Measurements from ENCODE around the gene KLC3.

KLC3 gene

DNA sequence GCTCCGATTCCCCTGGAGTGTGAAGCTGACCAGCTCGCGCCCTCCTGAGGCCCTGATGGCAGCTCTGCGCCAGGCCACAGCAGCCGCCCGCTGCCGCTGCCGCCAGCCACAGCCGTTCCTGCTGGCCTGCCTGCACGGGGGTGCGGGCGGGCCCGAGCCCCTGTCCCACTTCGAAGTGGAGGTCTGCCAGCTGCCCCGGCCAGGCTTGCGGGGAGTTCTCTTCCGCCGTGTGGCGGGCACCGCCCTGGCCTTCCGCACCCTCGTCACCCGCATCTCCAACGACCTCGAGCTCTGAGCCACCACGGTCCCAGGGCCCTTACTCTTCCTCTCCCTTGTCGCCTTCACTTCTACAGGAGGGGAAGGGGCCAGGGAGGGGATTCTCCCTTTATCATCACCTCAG lies 38.1 kb upstream of the KLC3 start:
- Histone ChIP-seq H3K79me2 (ENCODE audit: insufficient read depth, low read length) (no peaks in the 10 kb centered on the region), H2AFZ (ENCODE audit: low read length) (no peak overlapping the region), H3F3A (ENCODE audit: insufficient read depth, low read length) (no peaks in the 10 kb centered on the region), H3K36me3 (ENCODE audit: insufficient read depth, low read length) (peaks cover 4% of the 10 kb centered on the region; the same call in 1 of the 2 replicates), H3K27me3 (ENCODE audit: insufficient read depth, low read length) (no peaks in the 10 kb centered on the region), H3K4me1 (ENCODE audit: insufficient read depth, low read length, severe bottlenecking) (no peaks in the 10 kb centered on the region), H3K4me2 (ENCODE audit: low read length) (no peak overlapping the region), H3K9ac (ENCODE audit: low read length) (no peak overlapping the region), H3K27ac (ENCODE audit: low read depth, low read length, poor library complexity, severe bottlenecking) (no peak overlapping the region), H3K9me2 (ENCODE audit: low read depth, low read length) (no peaks in the 10 kb centered on the region), H3K4me3 (ENCODE audit: low read depth, low read length, poor library complexity, severe bottlenecking) (no peak overlapping the region), H4K20me1 (ENCODE audit: insufficient read depth, low read length) (no peaks in the 10 kb centered on the region), H3K9me3 (ENCODE audit: low read length) (no peaks in the 10 kb centered on the region)
- TF ChIP-seq, protein P1, sequence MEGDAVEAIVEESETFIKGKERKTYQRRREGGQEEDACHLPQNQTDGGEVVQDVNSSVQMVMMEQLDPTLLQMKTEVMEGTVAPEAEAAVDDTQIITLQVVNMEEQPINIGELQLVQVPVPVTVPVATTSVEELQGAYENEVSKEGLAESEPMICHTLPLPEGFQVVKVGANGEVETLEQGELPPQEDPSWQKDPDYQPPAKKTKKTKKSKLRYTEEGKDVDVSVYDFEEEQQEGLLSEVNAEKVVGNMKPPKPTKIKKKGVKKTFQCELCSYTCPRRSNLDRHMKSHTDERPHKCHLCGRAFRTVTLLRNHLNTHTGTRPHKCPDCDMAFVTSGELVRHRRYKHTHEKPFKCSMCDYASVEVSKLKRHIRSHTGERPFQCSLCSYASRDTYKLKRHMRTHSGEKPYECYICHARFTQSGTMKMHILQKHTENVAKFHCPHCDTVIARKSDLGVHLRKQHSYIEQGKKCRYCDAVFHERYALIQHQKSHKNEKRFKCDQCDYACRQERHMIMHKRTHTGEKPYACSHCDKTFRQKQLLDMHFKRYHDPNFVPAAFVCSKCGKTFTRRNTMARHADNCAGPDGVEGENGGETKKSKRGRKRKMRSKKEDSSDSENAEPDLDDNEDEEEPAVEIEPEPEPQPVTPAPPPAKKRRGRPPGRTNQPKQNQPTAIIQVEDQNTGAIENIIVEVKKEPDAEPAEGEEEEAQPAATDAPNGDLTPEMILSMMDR (IDR thresholded peaks at IDR 0.05; ENCODE audit: low read length), result no peak
- TF ChIP-seq EZH2 (IDR thresholded peaks at IDR 0.05; ENCODE audit: borderline replicate concordance, low read length), result no peak

DNA sequence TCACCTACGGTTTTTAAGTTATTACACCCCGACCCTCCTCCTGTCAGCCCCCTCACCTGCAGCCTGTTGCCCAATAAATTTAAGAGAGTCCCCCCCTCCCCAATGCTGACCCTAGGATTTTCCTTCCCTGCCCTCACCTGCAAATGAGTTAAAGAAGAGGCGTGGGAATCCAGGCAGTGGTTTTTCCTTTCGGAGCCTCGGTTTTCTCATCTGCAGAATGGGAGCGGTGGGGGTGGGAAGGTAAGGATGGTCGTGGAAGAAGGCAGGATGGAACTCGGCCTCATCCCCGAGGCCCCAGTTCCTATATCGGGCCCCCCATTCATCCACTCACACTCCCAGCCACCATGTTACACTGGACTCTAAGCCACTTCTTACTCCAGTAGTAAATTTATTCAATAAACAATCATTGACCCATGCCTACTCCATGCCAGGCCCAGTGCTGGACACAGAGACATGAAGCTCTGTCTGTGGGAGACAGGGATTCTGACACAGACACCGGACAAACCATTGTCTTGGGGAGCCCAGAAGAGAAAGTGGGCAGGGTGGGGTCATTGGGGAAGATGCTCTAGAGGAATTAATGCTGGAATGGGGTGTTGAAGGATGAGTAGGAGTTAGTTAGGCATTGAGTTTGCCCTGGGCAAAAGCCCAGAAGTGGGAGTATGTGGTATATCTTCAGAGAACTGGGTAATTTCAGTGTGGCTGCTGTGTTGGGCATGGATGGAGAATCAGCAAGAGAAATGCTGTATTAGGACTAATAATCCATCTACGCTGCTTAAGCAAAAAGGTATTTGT lies 37.1 kb upstream of the KLC3 start:
- Histone ChIP-seq H3K4me1 (ENCODE audit: insufficient read depth, low read length, severe bottlenecking) (no peaks in the 10 kb centered on the region), H3K9me2 (ENCODE audit: low read depth, low read length) (no peaks in the 10 kb centered on the region), H3K4me2 (ENCODE audit: low read length) (no peak overlapping the region), H3K4me3 (ENCODE audit: low read depth, low read length, poor library complexity, severe bottlenecking) (no peak overlapping the region), H4K20me1 (ENCODE audit: insufficient read depth, low read length) (no peaks in the 10 kb centered on the region), H3K27me3 (ENCODE audit: insufficient read depth, low read length) (no peaks in the 10 kb centered on the region), H3K9ac (ENCODE audit: low read length) (no peak overlapping the region), H2AFZ (ENCODE audit: low read length) (no peak overlapping the region), H3K79me2 (ENCODE audit: insufficient read depth, low read length) (no peaks in the 10 kb centered on the region), H3F3A (ENCODE audit: insufficient read depth, low read length) (no peaks in the 10 kb centered on the region), H3K36me3 (ENCODE audit: insufficient read depth, low read length) (peaks cover 4% of the 10 kb centered on the region; the same call in 1 of the 2 replicates), H3K9me3 (ENCODE audit: low read length) (no peaks in the 10 kb centered on the region), H3K27ac (ENCODE audit: low read depth, low read length, poor library complexity, severe bottlenecking) (no peak overlapping the region)
- TF ChIP-seq, protein P1 (IDR thresholded peaks at IDR 0.05; ENCODE audit: low read length), result no peak
- no peak for TF ChIP-seq EZH2 (IDR thresholded peaks at IDR 0.05; ENCODE audit: borderline replicate concordance, low read length)

DNA sequence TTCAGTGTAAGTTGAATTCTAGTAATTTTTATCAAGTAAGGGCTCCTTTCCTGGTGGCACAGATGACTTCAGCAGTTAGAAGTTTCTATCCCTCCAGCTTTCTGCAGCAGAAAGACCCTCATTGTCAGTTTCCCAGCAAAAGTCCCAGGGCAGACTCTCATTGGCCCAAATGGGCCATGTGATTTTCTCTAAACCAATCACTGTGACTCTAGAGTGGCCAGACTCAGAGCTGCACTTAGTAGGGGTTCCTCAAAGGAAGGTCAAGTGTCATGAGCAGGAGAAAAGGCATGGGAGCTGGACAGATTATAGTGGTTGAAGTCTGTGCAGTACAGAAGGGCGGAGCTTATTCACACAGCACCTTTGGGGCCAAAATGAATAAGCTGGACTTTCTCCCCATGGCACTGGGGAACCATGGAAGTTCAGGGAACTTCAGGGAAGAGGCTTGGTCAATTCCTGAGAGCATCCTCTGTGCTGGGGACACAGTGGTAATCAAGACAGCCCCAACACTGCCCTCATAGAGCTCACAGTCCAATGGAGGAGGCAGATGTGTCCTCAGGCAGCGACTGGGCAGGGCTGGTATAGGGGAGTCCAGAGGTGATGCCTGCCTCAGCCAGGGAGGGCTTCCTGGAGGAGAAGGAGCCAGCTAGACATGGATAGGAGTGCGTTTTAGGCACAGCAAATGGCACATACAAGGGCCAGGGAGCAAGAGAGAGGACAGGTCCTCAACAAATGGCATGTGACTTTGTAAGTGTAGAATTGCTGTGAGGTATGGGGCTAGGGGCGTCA lies 36.2 kb upstream of the KLC3 start:
- TF ChIP-seq EZH2 (IDR thresholded peaks at IDR 0.05; ENCODE audit: borderline replicate concordance, low read length), result no peak
- TF ChIP-seq, protein P1 (IDR thresholded peaks at IDR 0.05; ENCODE audit: low read length), result no peak
- no peak overlapping the region for H3K4me2 ChIP-seq (ENCODE audit: low read length)
- no peaks in the 10 kb centered on the region for H3K27me3 ChIP-seq (ENCODE audit: insufficient read depth, low read length)
- H3K4me3 ChIP-seq (ENCODE audit: low read depth, low read length, poor library complexity, severe bottlenecking), result no peak overlapping the region
- H3K4me1 ChIP-seq (ENCODE audit: insufficient read depth, low read length, severe bottlenecking), result no peaks in the 10 kb centered on the region
- H3K79me2 ChIP-seq (ENCODE audit: insufficient read depth, low read length), result no peaks in the 10 kb centered on the region
- no peaks in the 10 kb centered on the region for H3K9me3 ChIP-seq (ENCODE audit: low read length)
- no peak overlapping the region for H3K9ac ChIP-seq (ENCODE audit: low read length)
- H3F3A ChIP-seq (ENCODE audit: insufficient read depth, low read length), result no peaks in the 10 kb centered on the region
- H4K20me1 ChIP-seq (ENCODE audit: insufficient read depth, low read length), result no peaks in the 10 kb centered on the region
- no peak overlapping the region for H3K27ac ChIP-seq (ENCODE audit: low read depth, low read length, poor library complexity, severe bottlenecking)
- no peaks in the 10 kb centered on the region for H3K9me2 ChIP-seq (ENCODE audit: low read depth, low read length)
- no peak overlapping the region for H2AFZ ChIP-seq (ENCODE audit: low read length)
- peaks cover 4% of the 10 kb centered on the region; the same call in 1 of the 2 replicates for H3K36me3 ChIP-seq (ENCODE audit: insufficient read depth, low read length)

All from OCI-LY1 (cell line).